ENCODE data around the gene COP1. TPM values are rescaled to one million over a fixed set of nuclear protein-coding genes. Genes with fewer than 3 reads are reported as not detected.

COP1 gene
- total RNA-seq, 1 donor from 2014 or later: 38.7 TPM

GRCh38 chr1:176183618-176184017, 23.5 kb downstream of the COP1 start:
- ATAC-seq: no peak
- no peaks in the 10 kb centered on the region for H3K9me3 ChIP-seq
- no peaks in the 10 kb centered on the region for H3K4me1 ChIP-seq
- H3K36me3 ChIP-seq: peaks cover 11% of the 10 kb centered on the region
- no peak overlapping the region for H3K4me3 ChIP-seq
- H3K27me3 ChIP-seq: no peaks in the 10 kb centered on the region
- no peak for DNase-seq
- intact Hi-C loops (cut with DNase I): no loop called here
- no peak for TF ChIP-seq CTCF (IDR thresholded peaks at IDR 0.05)
- no peak overlapping the region for H3K27ac ChIP-seq

GRCh38 chr1:176178316-176178715, 28.8 kb downstream of the COP1 start:
- no peak for TF ChIP-seq CTCF (IDR thresholded peaks at IDR 0.05)
- ATAC-seq: peak; percentile 39
- DNase-seq: no peak

GRCh38 chr1:176177764-176178163, 29.3 kb downstream of the COP1 start:
- Histone ChIP-seq H3K4me1 (no peaks in the 10 kb centered on the region), H3K4me3 (no peak overlapping the region), H3K36me3 (peaks cover 36% of the 10 kb centered on the region), H3K27me3 (no peaks in the 10 kb centered on the region), H3K9me3 (no peaks in the 10 kb centered on the region), H3K27ac (no peak overlapping the region)
- intact Hi-C loops (cut with DNase I): no loop called here
- ATAC-seq (no peak), DNase-seq (no peak)
- TF ChIP-seq CTCF (IDR thresholded peaks at IDR 0.05): no peak

More at GRCh38 chr1:176178316-176178715, 28.8 kb downstream of the COP1 start:
- intact Hi-C loops (cut with DNase I): no loop called here
- H3K4me3 ChIP-seq: no peak overlapping the region
- H3K27ac ChIP-seq: no peak overlapping the region
- peaks cover 30% of the 10 kb centered on the region for H3K36me3 ChIP-seq
- H3K9me3 ChIP-seq: no peaks in the 10 kb centered on the region
- H3K27me3 ChIP-seq: no peaks in the 10 kb centered on the region
- no peaks in the 10 kb centered on the region for H3K4me1 ChIP-seq

- ATAC-seq (no peak), DNase-seq (no peak)
- peaks cover 26% of the 10 kb centered on the region for H3K36me3 ChIP-seq
- no peaks in the 10 kb centered on the region for H3K27me3 ChIP-seq
- no peaks in the 10 kb centered on the region for H3K4me1 ChIP-seq
- no peak for TF ChIP-seq CTCF (IDR thresholded peaks at IDR 0.05)
- no peak overlapping the region for H3K4me3 ChIP-seq
- intact Hi-C loops (cut with DNase I): no loop called here
- no peak overlapping the region for H3K27ac ChIP-seq
- no peaks in the 10 kb centered on the region for H3K9me3 ChIP-seq
These were observed 33.0 kb downstream of the COP1 start for GRCh38 chr1:176174108-176174507.

GRCh38 chr1:176172215-176172614, 34.9 kb downstream of the COP1 start:
- Histone ChIP-seq H3K4me1 (no peaks in the 10 kb centered on the region), H3K36me3 (peaks cover 31% of the 10 kb centered on the region), H3K9me3 (no peaks in the 10 kb centered on the region), H3K27ac (no peak overlapping the region), H3K4me3 (no peak overlapping the region), H3K27me3 (no peaks in the 10 kb centered on the region)
- TF ChIP-seq CTCF (IDR thresholded peaks at IDR 0.05): no peak
- DNase-seq (no peak), ATAC-seq (no peak)
- intact Hi-C loops (cut with DNase I): no loop called here

GRCh38 chr1:176167210-176167609, 39.9 kb downstream of the COP1 start:
- ATAC-seq (no peak), DNase-seq (no peak)
- Histone ChIP-seq H3K27ac (no peak overlapping the region), H3K4me1 (no peaks in the 10 kb centered on the region), H3K27me3 (no peaks in the 10 kb centered on the region), H3K9me3 (no peaks in the 10 kb centered on the region), H3K36me3 (peaks cover 15% of the 10 kb centered on the region), H3K4me3 (no peak overlapping the region)
- intact Hi-C loops (cut with DNase I): no loop called here
- no peak for TF ChIP-seq CTCF (IDR thresholded peaks at IDR 0.05)

All from upper lobe of right lung (tissue), 1 donor.